Left kidney (tissue), 2 donors: ENCODE measurements around the gene CHST8. TPM values are rescaled to one million over a fixed set of nuclear protein-coding genes. Genes with fewer than 3 reads are reported as not detected.

Experiments
- DNase-seq: peaks from one replicate; pipeline ENCODE4 v3.0.0-alpha.2; 2013
- polyA plus RNA-seq: library from polyadenylated mRNA; unstranded; fragments of 120-200 nt; gene quantifications from one replicate; pipeline ENCODE4 v1.2.1, GENCODE V29; 2013; ENCODE audit not compliant: insufficient read length

CHST8 gene
- polyA plus RNA-seq, 1 donor = 0.17 TPM

DNA sequence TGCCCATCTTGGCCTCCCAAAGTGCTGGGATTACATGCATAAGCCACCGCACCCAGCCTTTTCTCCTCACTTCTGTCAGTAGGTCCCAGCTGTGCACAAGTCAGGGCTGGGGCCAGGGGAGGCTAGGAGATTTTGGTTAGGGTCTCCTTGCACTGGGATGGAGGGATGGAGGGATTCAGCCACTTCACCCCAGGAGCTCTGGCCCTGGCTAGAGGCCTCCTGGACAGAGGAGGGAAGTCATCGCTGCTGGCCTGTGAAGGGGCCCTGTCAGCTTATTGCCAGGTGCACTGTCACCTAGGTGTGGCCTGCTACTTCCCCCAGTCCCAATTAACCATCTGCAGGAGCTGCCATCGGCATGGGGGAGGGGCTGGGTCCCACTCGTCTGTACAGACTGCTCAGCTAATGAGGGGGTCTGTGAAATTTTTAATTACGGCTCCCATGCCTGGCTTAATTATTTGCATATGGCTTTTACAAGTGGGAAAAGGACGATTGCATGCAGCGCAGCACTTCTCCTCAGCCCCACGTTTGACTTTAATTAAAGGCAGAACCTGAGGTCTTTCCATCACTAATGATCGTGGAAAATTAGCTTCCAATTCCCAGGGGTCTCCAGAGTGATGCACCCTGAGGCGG is 52.4 kb downstream of the CHST8 start:
- no peak for DNase-seq

DNA sequence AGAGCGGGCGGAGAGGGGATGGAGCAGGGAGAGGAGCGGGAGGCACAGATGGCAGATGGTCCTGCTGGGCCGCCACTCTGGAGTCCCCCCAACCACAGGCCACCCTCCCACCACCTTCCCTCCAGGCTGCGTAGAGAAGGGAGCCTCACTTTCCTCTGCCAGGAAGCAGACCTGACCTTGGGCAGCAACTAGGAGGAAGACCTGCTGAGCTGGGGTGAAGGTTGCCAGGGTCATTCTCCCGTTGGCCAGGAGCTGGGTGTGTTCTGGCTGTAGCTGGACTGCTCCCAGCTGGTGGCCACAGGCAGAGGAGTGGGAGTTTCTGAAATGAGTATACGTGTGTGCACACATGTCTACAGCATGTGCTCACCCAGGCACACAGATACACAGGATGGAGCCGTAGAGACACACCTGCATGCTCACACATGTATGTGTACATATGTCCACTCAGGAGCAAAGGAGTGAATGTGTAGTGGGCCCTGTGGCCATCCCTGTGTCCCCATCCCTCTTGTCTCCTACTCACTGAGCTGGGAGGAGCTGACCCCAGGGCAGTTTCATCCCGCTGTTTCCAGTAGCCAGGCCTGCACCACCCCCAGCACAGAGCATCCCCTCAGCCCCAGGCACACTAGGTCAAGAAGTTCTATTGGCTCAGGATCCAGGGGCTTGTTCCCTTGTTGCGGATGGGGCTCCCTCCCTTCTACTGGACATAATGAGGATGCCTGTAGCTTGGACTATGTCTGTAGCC is 53.0 kb downstream of the CHST8 start:
- no peak for DNase-seq

DNA sequence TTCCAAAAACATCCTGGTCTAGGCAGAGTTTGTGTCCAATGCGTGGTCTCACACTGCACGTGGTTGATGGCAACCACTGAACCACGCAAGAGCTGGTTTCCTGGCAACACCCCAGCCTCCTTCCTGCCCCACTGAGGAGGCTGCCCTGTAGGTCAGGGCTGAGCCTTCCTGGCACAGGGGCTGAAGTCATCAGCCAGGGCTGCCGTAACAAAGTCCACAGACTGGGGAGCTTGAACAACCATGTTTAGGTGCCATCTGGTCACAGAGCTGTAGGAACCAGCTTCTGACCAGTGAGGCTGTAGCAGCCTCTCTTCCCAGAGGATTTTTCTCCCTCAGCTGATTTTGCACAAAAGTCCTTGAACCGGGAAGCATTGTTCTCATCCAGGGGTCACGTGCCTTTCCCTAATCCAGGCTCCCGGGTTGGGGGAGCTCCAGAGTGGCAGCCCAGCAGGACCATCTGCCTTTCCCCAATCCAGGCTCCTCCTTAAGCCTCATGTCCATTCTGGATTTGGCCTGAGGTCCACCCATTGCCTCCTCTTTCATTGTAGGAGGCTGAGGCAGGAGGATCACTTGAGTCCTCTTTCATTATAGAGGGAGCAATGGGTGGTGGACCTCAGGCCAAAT is 53.9 kb downstream of the CHST8 start:
- no peak for DNase-seq

DNA sequence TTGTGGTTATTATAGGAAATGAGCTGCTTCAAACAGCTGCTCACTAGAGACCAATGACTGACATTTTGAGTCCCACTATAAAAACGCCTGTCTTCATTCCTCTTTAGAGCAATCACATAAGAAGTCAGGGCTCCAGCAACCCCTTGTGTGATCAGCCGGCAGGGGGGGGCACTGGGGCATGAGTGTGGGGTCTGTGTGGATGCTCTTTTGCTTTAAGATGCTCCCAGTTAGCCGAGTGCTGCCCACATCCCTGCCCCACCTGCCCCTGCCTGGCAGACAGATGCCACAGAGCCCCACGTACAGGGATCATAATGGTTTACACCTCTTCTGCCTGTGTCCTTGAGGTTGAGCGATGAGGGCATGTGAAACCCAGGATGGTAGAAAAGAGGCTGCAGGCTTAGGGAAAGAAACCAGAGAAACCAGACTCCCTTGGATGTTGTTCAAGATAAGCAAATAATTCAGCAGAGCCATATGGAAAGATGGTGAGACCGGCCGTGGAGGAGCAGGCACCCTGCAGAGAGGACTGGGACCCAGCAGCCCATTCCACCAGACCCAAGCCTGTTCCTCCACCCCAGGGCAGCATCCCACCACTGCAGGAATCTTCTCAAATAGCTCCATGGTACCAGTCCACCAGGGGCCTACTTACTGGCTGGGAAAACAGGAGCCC is 55.4 kb downstream of the CHST8 start:
- no peak for DNase-seq

DNA sequence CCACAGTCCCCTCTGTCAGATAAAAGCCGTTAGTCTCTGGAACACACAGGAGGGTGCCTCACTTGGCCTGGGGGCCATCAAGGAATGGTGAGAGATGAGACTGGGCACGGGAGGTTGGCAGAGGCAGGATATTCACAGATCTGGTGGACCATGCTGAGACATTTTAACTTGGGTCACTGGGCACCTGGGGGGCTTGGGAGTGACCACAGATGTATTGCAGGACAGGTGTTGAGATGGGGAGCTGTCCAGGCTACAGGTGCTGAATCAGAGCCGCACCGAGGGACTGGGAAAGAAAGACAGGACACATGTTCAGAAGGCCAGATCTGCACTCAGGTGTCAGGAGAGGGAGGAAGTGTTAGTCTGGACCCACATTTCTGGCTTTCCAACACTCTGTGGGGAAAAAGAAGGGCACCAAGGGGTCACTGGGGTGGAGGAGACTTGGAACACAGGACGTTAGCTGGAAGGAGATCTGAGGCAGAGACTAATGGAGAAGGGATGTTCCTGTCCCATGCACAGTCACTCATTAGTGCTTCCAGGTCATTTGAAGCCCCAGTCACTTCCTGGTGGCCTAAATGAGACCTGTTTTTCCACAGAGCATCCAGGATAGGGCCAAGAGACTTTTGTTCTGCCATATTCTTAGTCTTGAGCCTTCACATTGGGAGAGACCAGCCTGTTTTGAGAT is 56.1 kb downstream of the CHST8 start:
- peak; percentile 22 for DNase-seq

DNA sequence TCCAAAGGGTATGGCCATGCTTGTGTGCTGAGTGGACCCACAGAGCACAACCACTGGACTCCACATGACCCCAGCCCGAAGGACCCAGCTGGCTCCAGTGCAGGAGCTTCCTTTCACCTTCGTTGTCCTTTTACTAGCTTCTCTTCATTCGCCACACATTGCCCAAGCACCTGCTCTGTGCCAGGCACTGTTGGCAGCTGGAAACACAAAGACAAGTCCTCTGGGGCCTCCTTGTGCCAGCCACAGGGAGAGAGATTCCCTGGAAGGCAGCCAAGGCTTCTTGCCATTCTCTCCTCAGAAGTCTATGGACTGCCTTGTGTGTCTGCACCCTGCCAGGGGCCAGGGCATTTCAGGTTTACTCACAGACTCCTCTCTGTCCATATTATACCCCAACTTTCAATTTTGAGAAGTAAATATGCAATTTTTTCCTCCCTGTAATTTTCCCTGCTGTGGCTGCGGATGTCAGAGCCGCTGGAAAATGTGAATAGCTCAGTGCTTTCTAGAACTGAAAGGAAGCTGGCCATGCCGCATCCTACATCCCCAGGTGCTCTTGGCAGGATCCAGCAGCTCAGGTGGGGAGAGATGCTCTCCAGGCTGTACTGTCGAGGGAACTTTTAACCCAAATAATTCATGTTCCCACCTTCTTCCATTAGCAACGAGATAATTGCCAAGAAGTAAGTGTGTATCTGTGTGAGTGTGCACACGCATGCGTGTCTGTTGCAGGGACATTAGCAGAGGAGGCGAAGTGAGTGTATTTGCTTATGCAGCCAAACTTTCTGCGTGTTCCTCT is 57.2 kb downstream of the CHST8 start:
- no peak for DNase-seq

DNA sequence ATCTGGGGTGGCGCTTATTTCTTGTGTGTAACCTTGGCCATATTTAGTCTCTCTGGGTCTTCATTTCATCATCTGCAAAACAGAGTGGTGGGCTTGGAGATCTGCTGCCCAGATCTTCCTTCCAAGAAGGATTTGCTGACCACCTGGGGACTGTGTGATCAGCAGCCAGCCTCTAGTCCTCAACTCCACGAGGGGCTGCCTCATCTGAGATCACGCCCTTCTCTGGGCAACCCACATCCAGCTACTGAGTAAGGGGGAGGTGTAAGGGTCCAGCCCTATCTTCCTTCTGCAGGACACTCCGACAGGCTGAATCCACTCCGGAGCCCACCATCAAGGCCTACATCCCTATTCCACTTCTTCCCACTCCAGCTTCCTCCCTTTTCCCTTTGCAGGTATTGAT is 57.9 kb downstream of the CHST8 start:
- no peak for DNase-seq

DNA sequence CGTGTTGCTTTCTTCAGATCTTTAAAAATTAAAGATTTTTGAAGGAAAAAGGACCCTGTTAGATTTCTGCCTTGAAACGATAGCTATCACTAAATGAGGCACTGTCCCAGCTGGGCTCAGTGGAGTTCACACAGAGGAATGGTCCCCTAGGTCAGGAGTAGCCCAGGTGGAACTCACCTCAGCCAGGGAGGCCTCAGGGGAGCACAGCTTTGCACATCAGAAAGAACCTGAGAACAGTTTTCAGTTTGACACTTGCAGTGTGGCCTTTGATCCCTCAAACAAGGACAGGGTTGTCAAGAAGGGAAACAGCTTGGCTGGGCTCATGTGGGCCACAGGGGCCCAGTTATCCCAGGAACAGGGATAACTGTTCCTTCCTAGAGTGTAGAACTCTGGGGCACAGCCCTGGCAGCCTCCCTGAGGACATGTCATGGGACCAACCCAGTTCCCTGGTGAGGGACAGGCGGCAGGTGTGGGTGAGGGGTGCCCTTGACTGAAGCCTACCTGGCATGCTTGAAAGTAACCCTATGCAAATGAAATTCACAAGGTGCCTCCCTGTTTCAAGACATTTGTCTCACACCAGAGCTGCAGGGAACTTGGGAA is 59.4 kb downstream of the CHST8 start:
- DNase-seq = no peak

DNA sequence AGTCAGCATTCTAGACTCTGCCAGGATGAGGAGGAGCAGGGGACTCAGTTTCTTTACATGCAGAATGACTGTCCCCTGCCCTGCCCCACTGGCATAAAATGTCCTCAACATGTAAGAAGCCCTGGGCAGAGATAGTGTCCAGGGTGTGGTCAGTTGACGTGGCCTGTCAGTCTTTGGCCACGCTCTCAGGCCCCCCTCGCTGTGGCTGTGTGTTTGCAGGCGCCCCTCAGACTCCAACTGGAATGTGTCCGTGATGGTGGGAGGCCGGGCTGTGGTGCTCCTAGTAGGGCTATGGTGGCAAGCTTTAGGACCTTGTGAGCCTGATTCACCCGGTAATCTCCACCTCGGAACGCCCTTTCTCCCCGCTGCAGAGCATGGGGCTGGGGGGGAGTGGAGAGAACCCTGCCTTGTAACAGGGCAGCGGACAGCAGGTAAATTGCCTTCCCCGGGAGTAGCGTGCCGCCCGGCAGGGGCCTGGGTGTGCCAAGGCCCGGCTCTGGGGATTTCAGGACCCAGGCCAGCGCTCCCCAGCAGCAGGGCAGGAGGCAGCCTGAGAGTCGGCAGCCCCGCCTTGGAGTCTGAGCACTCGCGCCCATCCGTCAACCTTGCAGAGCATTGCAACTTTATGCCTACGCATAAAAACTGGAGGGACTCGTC is 62.3 kb downstream of the CHST8 start:
- DNase-seq = peak; percentile 81

DNA sequence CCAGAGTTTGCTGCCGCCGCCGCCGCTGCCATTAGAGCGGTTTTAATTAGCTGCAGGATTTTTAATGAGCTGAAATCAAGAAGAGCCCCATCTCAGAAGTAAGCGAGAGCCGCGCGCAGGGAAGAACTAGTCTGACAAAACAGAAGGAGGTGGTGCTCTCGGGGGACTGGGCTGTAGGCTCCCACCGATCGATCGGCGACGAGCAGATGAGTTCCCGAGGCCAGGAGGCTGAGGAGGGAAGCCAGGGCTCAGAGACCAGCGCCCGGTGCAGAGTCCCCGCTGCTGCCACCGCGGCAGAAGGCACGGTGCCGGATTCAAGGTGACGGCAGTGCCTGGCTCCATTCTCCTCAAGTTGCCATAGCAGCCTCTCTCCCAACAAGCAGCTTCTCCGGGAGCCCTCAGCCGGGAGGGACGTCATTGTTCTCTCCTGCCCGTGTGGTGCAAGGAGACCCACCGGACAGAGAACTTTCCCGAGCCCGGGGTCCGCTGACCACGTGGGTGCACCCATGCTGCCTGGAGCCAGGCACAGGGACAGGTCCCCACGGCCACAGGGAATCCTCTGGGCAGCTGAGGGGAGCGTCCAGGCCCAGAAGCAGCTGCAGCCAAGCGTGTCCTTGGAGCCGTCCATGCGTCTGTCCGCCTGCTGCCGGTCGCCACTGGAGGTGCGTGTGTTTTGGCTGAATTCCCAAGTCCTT is 62.9 kb downstream of the CHST8 start:
- DNase-seq = no peak

DNA sequence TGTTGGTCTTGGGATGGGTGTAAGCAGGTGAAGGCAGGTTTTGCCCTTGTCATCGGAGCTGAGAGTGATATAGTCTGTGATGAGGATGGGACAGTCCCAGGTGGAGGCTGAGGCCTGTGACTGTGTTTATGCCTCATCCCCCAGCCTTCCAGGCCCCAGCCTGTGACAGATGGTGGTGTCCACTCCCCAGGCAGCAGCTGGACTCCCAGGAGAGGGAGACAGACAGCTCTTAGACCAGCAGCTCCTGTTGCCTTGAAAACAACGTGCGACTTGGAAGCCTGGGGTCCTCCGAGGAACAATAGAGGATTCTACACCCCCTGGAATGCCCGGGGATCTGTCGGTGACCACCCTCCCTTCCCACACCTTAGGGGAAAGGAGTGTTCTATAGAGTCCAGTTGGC is 63.8 kb downstream of the CHST8 start:
- no peak for DNase-seq

DNA sequence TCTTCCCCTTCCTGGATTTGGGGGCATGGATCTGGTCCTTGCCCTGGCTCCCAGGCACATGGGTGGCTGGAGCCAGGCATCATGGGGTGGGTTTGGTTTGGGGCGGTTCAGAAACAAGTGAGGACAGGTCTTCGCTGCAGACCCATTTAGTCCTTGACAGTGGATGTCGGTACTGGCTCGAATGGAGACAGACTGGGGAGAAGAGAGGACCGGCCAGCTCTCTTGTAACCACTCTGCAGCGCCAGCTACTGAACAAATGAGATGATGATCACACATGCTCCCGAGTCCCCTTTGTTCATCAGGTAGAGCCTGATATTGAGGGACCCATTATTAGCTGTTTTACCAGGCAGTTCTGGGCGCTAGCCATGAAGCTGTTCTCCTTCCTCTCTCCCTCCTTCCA is 64.5 kb downstream of the CHST8 start:
- no peak for DNase-seq

DNA sequence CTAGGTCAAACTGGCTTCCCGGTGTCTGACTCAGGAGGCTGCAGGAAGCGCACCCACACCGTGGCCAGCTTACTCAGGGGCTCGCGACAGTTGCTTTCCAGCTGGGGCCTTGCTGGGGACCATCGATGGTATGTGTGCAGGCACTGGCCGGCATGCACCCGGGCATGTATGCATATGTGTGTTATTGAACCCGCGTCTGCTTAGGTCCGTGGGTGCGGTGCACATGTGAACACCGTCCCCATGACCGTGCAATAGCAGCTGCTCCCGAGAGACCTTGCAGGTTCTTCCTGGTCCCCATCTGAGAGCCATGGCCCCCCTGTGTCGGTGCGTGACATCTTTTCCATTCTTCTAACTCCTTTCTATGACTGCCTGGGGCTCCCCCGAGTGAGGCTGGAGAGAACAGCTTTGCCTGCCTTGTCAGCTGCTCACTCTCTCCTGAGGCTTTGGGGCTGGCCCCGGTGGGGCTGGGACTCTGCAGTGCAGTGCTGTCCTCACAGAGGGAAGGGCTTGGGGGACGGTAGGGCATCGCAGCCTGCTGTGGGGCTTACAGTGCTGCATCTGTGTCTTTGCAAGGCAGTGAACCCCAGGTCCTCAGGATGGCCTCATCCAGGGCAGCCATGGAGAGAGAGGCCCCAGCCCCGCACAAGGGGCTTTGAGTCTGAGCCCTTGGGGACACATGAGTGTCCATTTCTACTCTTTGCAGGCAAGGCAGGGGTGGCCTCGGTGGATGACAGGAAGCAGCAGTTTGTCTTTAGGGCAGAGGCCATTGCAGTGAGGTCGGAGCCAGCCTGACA is 65.1 kb downstream of the CHST8 start:
- DNase-seq = no peak

DNA sequence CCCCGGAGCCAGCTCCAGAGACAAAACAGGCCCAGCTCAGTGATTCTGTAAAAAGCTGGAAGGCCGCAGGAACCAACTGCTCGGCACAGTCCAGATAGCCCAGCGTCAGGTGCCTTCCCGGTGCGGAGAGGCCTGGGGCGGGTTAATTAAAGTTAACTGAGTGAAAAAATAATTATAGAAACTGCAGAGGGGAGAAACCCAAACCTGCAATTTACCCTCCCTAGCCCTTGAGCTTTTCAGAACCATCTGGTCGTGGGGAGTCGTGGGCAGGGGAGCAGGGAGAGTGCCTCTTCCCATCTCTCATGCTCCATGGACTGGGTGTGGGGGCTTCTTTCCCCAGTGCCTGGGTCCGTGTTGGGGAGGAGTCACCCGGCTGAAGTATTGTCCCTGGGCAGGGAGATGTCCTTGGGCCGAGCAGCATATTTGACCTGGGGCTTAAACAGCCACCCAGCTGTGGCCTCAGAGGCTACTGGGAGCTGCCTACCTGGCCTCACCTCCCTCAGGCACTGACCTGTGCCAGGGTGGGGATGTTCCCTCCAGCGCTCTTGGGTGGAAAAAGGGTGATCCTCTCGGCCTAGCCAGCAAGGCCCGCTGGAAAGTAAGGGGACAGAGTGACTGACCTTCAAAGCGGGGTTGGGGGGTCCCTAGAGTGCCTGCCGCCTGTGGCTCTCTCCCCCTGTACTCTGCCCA is 65.9 kb downstream of the CHST8 start:
- DNase-seq = no peak

DNA sequence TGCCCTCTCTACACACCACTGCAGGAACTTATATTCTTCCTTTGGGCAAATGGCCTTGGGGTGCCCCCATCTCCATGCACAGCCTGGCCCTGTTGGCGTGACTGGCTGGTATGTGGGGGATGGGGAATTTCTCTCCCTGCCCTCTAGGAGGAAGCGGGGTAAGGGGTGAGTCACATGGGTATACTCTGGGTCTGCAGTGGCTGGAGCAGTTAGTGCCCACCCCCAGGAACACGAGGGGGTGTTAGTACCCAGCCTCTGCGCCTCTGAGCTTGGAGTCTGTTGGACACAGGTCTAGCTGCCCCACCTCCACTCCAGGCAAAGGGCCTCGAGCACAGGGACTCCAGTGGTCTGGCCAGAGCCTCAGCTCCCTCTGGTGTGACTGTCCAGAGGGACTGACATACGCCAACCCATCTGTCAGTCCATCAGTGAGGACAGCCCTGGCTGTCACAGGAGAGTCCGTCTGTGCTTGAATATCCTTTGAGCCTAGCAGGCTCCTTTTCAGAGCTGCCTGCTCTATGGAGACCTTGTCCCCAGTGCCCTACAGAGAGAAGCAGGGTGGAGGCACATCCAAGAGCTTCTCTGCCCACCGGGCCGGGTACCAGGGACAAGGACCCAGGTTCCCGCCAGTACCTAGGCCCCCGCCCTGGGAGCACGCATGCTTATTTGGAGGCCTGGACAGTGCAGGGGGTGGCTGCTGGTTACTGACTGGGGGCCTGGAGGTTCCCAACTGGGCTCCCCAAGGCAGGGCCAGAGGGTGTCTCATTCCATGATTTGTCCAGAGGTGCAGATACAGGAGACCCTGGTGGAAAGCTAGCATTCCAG is 66.6 kb downstream of the CHST8 start:
- no peak for DNase-seq

DNA sequence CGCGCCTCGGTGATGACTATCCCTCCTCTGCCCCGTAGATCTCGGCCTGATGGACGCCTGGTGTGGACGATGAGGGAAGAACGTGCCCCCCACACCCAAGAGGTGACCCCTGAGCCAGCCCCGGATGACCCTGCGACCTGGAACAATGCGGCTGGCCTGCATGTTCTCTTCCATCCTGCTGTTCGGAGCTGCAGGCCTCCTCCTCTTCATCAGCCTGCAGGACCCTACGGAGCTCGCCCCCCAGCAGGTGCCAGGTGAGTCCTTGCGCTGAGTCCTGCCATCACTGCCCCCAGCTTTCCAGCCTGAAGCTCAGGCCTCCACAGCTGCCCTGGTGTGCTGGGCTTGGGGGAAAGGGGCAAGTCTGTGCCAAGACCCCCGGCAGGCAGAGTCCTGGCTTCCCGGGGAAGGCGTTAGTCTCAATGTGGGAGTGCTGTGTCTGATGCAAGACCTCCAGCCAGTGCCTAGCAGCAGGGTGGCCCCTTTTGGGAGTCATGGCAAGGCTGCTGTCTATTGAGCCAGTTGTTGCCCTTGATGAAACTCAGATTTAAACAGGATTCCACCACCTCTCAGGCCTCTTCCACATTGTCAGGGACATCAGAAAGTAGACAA is 67.5 kb downstream of the CHST8 start:
- DNase-seq = no peak

DNA sequence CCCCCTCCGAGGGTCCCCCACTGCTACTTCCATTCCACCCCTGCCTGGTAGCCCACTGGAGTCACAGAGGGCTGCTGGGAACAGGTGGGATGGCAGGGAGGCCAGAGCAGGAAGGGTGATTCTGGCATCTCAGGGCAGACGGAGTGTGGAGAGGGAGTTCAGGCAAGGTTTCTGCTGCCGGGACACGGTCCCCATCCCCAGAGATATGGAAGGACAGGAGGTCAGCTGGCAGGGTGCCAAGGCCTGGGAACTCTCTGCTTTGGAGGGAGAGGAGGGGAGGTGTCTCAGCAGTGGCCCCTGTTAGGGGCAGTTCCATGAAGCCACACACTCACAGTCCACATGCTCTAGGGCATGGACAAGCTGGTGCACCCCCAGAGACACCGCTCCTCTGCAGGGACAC is 68.1 kb downstream of the CHST8 start:
- no peak for DNase-seq
